LoVo (cell line): ENCODE data around the gene CDC42.

Experiments
- DNase-seq: peaks from one replicate; pipeline ENCODE4 v3.0.0-alpha.2; 2016; ENCODE audit warnings: low spot score

CDC42 gene

GRCh38 chr1:22110016-22110415 is 57.5 kb downstream of the CDC42 start:
- no peak for DNase-seq

DNA sequence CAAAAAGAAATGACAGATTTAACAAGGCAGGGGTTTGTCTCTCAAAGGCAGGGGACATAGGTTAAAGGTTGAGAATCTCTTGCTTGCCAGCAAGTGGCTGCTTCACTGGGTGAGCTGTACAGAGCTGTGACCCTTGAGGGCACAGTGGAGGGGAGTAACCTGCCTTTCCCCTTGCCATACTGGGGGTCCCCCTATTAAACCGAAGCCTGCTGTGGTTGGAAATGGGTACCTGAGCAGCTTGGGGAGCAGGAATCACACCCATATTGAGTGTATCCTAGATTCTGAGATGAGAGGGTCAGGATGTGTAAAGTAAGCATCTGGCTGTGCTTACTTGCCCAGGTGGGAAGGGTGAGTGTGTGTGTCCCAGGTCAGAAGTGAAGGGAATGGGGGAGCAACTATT is 58.6 kb downstream of the CDC42 start:
- DNase-seq = no peak

- DNase-seq = no peak
These were observed 59.1 kb downstream of the CDC42 start for GRCh38 chr1:22111620-22112019.

DNA sequence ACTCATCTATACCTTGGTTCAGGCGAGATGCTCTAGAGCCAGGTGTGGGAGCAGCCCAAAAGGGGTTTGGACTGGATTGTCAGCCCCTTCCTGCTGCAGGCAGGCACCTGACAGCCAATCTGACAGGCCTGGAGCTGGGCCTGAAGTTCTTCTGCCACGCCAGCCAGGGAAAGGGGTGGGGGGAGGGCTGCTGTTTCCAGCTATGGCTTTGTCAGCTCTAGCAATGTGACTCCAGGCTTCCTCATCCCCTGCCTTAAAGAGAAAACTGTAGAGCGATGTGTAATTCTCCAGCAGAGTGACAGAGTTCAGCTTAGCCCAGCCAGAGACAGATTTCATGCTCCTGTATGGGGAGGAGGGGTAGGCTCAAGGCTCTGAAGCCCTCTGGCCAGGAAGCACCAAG is 60.0 kb downstream of the CDC42 start:
- DNase-seq = no peak

DNA sequence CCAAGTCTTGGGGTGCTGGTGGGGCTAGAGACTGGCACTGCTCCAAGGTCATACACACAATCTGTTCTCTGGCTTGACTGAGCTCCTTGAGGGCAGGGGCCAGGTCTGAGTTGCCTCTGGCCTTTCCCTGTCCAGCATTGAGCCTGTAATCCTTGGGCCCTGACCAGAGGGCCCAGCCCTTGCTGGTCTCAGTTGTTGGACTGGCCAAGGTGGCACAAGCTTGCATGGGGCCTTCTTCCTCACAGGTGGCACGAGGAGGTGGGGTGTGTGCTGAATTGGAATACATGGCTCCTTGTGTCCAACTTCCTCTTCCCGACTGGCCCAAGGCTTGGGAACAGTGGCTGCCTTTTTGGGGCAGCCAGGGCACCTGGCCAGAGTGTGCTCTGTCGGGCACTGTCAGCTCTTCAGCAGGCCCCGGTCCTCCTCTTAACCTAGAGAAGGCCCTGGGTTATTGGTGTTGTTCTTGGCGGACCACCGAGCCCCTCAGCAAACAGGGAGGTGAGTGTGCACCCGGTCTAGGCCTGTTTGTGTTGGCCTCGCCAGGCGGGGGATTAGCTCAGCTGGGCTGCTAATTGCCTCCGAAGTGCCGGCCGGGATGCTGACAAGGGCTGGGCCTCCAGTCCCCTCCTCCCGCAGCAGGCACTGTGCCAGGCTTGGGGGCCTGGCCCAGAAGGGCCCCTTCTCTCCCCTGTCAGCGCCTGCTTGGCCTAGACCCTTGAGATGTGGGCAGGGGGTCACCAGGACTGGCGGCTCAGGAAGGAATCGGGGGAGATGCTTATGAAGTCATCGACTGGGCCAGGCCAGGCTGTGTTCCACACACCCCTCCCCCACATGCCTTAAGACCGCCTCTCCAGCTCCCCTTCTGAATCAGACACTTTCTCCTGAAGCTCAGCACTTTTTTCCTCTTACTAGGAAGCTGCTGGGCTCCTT is 61.8 kb downstream of the CDC42 start:
- DNase-seq = no peak

GRCh38 chr1:22115286-22115685 is 62.8 kb downstream of the CDC42 start:
- DNase-seq = no peak

DNA sequence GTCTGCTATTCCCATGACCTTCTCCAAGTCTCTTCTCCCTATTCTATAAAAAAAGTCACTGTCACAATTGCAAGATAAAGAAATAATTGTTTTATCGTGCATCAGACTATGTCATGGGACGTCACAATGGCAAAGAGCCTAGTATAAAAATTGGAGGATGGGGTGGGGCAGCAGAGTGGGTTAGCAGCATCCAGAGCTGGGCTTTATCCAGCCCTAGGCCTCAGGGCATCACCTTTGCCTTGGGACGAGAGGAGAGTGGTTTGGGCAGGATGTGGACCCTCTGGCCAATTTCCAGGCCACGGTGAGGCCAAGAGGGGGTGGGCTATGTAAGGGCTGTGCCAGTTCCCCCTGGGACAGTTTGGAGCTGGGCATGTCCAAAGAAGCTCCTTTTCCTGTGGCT is 64.7 kb downstream of the CDC42 start:
- no peak for DNase-seq

- no peak for DNase-seq
These were observed 65.3 kb downstream of the CDC42 start for GRCh38 chr1:22117851-22118250.

DNA sequence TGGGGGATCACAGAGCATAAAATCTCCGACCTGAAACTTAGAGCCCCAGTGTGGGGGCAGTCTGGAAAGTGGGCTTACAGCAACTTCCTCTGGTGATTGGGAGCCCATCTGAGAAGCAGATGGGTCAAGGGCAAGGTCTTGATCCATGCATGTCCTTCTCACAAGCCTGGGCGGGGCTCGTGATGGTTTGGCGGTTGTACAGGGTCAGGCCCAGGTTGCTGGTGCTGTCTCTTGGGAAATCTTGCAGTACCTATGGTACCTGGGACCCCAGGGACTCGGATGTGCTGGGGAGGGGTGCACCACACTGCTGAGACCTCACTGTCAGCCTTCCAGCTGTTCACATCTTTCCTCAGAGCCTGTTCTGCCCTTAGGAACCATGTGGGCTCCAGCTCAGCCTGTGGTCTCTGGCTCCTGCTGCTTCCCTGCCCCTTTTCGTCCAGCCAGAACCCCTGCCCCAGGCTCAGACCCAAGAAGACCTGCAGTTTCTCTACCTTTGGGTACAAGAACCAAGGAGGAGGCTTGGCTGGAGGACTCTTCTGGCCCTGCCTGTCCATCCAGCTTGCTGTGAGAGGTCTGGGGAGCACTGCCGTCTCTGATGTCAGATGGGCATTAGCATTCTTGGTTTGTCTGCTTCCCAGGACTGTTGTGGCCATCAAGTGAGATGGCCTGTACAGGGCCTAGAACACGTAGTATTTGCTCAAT is 65.9 kb downstream of the CDC42 start:
- DNase-seq = no peak

DNA sequence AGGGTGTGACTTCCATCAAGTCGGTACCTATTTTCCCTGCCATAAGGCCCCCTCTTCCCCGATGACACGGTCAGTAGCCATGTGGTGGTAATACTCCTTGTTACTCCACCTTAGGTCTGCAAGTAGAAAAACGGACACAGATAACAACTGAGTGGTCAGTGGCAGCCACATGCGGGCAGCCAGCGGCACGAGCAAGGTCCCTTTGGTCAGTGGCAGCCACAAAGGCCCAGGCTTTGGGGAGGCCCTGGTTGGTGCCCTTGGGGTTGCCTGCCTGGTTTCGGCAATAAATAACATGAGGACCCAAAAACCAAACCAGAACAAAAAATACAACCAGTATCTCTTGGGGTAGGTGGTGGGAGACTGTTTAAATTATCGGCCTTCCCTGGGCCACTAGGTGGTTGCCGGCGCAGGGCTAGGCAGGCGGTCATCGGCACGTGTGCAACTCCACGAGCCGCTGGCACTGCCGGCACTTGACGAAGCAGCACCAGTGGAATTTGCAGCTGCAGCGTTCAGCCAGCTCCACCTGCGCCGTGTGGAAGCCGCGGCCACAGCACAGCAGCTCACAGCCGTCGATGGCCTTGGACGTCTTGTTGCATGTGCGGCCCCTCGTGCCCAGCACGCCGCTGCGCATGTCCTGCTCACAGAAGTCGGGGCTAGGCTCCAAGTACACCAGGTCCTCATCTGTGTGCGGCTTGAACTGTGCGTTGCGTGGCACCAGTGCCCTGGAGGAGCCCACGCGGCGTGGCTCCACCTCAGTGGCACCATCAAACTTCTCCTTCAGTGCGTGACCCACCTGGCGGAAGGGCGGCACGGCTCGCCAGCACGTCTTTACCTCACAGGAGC is 67.3 kb downstream of the CDC42 start:
- DNase-seq = no peak

DNA sequence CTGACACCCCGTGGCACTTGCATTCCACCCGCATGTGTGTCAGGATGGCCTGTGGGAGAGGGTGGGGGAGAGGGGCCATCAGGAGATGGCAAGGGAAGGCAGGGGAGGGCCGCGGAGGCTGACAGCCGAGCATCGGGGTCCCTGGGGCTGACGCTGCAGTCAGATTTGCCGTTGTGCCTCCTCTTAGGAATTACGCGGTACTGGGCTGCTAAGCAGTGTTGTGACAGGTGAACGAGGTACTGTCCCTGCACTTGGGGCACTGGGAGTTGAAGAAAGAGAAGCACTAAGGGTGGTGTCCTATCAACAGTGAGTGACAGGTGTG is 67.9 kb downstream of the CDC42 start:
- no peak for DNase-seq

- no peak for DNase-seq
These were observed 69.0 kb downstream of the CDC42 start for GRCh38 chr1:22121421-22121911.

DNA sequence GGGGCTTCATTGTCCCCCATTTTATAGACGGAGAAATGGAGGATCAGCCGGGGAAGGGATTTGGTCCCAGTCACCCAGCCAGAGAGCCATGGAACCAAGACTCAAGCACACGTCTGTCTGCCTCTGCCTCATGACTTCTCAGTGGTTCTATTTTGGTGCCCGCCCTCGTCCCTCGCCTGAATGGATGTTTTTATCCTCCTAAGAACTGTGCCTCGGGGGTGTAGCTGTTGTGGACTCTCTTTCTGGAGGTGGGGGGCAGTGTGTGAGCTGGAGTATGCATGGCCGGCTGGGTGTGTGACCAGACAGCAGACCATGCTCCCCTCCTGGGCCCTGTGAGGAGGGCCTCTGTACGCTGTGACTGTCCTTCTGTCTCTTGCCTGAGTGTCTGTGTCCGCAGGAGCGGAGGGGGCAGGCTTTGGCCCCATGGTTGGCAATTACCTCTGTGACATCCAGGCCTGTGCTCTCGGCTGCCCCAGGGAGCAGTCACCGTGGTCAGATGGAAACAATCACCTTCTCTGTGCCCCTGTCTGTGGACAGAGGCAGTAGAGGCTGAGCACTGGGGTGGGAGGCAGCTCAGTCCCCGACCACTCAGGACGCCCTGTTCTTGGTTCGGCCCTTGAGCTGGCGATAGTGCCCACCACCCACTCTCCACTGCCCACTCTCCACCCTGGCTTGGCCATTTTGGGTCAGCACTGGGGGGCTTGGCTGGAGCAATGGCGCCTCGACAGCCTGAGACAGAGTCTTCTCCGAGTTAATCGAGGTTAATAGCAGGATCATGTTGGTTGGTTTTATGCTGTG is 70.0 kb downstream of the CDC42 start:
- DNase-seq = no peak

DNA sequence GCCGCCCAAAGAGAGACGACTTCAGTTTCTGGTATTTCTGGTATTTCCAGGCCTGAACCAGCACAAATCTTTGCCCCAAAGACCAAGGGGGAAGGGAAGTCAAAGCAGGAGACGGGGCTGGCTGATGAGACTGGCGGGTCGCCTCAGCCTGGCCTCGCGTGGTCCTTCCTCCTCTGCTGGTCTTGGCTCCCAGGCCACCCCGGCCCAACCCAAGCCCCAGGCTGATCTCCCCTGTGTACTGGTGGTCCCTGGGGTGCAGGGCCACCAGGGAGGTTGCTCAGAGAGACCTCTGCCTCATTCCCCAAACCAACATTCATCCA is 70.5 kb downstream of the CDC42 start:
- DNase-seq = no peak

GRCh38 chr1:22123901-22124404 is 71.4 kb downstream of the CDC42 start:
- no peak for DNase-seq

DNA sequence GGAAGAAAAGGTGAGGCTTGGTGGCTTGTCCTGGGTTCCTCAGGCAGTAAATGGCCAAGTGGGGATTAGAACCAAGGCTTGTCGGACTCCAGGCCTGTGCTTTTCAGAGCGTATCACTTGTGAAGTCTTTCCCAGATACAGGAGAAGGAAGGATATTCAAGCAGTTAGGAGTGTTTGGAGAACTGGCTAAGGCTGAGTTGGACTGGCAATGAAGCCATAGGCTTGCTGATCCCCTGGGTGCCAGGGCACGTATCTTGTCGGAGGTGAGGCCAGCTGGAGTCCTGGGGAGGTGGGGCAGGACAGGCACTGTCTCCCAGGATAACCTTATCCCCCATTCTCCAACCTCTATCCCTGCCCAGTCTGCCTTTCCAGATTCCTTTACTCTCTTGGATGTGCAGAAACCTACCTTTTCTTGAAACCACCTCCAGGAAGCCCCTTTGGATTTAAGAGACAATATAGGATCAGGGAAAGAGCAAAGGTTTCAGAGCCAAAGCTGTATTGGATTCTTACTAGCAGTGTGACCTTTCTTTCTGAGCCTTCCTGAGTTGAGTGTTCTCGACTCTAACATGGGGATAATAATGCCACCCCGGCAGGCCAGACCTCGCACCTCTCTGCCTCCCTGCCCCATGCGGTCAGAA is 72.2 kb downstream of the CDC42 start:
- no peak for DNase-seq

DNA sequence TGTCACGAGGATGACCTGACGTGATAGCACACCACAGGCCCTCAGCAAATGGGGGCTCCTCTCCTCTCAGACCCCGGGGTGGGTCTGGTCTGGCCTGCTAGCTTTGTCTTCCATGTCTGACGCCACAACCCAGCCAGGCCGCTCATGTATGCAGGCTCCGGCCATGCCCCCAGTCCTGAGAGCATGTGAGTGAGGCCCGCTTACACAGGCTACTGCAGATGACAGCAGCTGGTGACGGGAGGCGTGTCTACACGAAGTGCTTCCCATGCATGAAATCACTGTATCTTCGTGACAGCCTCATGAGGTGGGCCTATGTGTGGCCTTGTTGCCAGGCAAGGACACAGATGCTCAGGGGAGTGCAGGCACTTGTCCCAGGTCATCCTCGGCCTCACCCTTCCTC is 74.0 kb downstream of the CDC42 start:
- no peak for DNase-seq

- no peak for DNase-seq
These were observed 74.7 kb downstream of the CDC42 start for GRCh38 chr1:22127248-22127647.

DNA sequence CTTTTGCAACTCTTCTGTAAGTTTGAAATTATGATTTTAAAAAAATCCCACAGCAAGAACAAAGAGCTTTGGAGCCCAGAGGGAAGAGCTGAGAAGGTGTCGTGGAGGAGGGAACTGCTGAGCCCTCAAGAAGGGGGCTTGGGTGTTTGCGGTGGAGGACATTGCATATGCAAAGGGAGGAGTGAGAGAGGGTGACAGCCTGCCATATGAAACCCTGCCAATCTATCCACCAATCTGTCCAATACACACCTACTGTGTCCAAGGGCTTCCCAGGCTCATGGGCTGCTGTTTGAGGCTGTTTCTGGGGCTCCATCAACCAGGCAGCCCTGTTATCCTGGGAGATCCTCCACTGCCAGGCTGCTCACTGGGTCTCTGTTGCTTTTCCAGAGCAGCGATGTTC is 75.2 kb downstream of the CDC42 start:
- DNase-seq = no peak

DNA sequence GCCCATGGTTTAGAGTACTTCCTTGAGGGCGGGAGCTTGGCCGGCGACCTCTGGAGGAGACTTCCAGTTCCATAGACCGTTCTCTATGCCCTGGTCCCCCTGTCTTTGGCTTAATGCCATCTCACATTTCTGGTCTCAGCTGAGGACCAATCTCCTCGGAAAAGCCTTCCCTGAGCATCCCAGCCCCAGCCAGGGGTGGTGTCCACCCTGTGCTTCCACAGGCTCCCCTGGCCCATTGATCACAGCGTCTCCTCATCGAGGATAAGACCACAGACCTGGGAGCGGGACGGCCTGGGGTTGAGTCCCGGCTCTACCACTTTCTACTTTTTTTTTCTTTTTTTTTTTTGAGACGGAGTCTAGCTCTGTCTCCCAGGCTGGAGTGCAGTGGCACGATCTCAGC is 75.9 kb downstream of the CDC42 start:
- DNase-seq = no peak

DNA sequence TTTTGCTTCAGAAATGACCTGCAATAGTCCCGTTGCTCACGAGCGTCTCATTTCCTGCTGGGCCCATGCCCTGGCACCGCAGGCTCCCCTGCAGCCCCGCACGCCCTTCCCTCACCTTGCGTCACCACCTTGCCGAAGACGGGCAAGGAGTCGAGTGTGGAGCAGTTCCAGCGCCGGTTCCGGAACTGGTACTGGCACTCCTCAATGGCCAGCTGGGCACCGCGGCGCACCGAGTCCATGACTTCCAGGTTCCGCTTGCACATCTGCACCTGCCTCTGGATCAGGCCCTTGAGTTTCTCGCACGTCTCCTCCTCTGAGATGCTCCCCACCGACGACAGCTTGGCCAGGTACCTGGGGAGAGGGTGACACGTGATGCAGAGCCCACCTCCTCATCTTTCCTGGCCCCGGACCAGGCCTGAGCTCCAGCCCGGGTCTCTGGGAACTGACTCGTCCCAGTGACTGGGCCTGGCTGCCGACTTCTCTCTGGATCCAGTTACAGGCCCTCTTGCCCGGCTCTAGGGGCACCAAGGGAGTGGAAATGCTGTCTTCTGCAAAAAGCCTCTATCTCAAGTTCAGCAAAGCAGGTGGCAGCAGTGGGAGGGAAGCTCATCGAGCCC is 77.1 kb downstream of the CDC42 start:
- DNase-seq = no peak
